HG02943 (cell line): Measurements from ENCODE around the gene DSCAML1.

Experiments
- ATAC-seq: cut with Tn5 transposase; IDR thresholded peaks from one replicate; pipeline ENCODE4 v1.9.1; 2021; ENCODE audit warnings: mild to moderate bottlenecking, low read depth, moderate library complexity; ENCODE audit not compliant: unreplicated experiment

Gene DSCAML1

GRCh38 chr11:117570701-117571100, 226.3 kb downstream of the DSCAML1 start:
- ATAC-seq: no peak

- ATAC-seq: no peak
These were observed 227.1 kb downstream of the DSCAML1 start for GRCh38 chr11:117569911-117570310.

GRCh38 chr11:117565709-117566108, 231.3 kb downstream of the DSCAML1 start:
- no peak for ATAC-seq

- ATAC-seq: no peak
These were observed 232.7 kb downstream of the DSCAML1 start for GRCh38 chr11:117564321-117564720.

GRCh38 chr11:117563556-117563955, 233.5 kb downstream of the DSCAML1 start:
- no peak for ATAC-seq

GRCh38 chr11:117562136-117562535, 234.9 kb downstream of the DSCAML1 start:
- no peak for ATAC-seq

GRCh38 chr11:117560780-117561530, 236.1 kb downstream of the DSCAML1 start:
- ATAC-seq: no peak

- no peak for ATAC-seq
These were observed 237.3 kb downstream of the DSCAML1 start for GRCh38 chr11:117559698-117560097.

GRCh38 chr11:117557361-117557760, 239.7 kb downstream of the DSCAML1 start:
- no peak for ATAC-seq

GRCh38 chr11:117554601-117555333, 242.2 kb downstream of the DSCAML1 start:
- ATAC-seq: no peak

- ATAC-seq: no peak
These were observed 244.4 kb downstream of the DSCAML1 start for GRCh38 chr11:117552626-117553025.

- no peak for ATAC-seq
These were observed 245.2 kb downstream of the DSCAML1 start for GRCh38 chr11:117551761-117552343.

GRCh38 chr11:117550466-117550865, 246.6 kb downstream of the DSCAML1 start:
- no peak for ATAC-seq

GRCh38 chr11:117549417-117549816, 247.6 kb downstream of the DSCAML1 start:
- no peak for ATAC-seq

GRCh38 chr11:117548876-117549275, 248.1 kb downstream of the DSCAML1 start:
- ATAC-seq: no peak

GRCh38 chr11:117547946-117548345, 249.1 kb downstream of the DSCAML1 start:
- no peak for ATAC-seq

GRCh38 chr11:117547195-117547850, 249.7 kb downstream of the DSCAML1 start:
- no peak for ATAC-seq

GRCh38 chr11:117546431-117547194, 250.4 kb downstream of the DSCAML1 start:
- ATAC-seq: no peak

- no peak for ATAC-seq
These were observed 251.3 kb downstream of the DSCAML1 start for GRCh38 chr11:117545706-117546105.

GRCh38 chr11:117544130-117544800, 252.8 kb downstream of the DSCAML1 start:
- no peak for ATAC-seq
